Measurements from ENCODE around the gene CHRNA1.

The CHRNA1 gene

GRCh38 chr2:174760845-174761473 is 3.3 kb downstream of the CHRNA1 start:
- DNase-seq (ENCODE audit: low spot score) = no peak

- DNase-seq (ENCODE audit: low spot score) = no peak
These were observed 4.7 kb downstream of the CHRNA1 start for GRCh38 chr2:174759381-174760065.

GRCh38 chr2:174756743-174757142 is 7.5 kb downstream of the CHRNA1 start:
- no peak for DNase-seq (ENCODE audit: low spot score)

GRCh38 chr2:174753038-174753633 is 11.1 kb downstream of the CHRNA1 start:
- DNase-seq (ENCODE audit: low spot score) = no peak

GRCh38 chr2:174752403-174753037 is 11.8 kb downstream of the CHRNA1 start:
- DNase-seq (ENCODE audit: low spot score) = no peak

GRCh38 chr2:174750923-174751441 is 13.3 kb downstream of the CHRNA1 start:
- no peak for DNase-seq (ENCODE audit: low spot score)

- no peak for DNase-seq (ENCODE audit: low spot score)
These were observed 14.5 kb downstream of the CHRNA1 start for GRCh38 chr2:174749793-174750192.

GRCh38 chr2:174748948-174749347 is 15.3 kb downstream of the CHRNA1 start:
- peak; percentile 57 for DNase-seq (ENCODE audit: low spot score)

- DNase-seq (ENCODE audit: low spot score) = no peak
These were observed 19.1 kb downstream of the CHRNA1 start for GRCh38 chr2:174745142-174745541.

- no peak for DNase-seq (ENCODE audit: low spot score)
These were observed 20.2 kb downstream of the CHRNA1 start for GRCh38 chr2:174744111-174744510.

GRCh38 chr2:174740721-174741120 is 23.6 kb downstream of the CHRNA1 start:
- DNase-seq (ENCODE audit: low spot score) = no peak

GRCh38 chr2:174738841-174739240 is 25.4 kb downstream of the CHRNA1 start:
- DNase-seq (ENCODE audit: low spot score) = no peak

- DNase-seq (ENCODE audit: low spot score) = no peak
These were observed 32.7 kb downstream of the CHRNA1 start for GRCh38 chr2:174731546-174731945.

- DNase-seq (ENCODE audit: low spot score) = no peak
These were observed 33.6 kb downstream of the CHRNA1 start for GRCh38 chr2:174730698-174731018.

- no peak for DNase-seq (ENCODE audit: low spot score)
These were observed 34.2 kb downstream of the CHRNA1 start for GRCh38 chr2:174729797-174730697.

- DNase-seq (ENCODE audit: low spot score) = no peak
These were observed 36.2 kb downstream of the CHRNA1 start for GRCh38 chr2:174728096-174728495.

GRCh38 chr2:174726212-174726611 is 38.1 kb downstream of the CHRNA1 start:
- DNase-seq (ENCODE audit: low spot score) = no peak

GRCh38 chr2:174722942-174723592 is 41.2 kb downstream of the CHRNA1 start:
- no peak for DNase-seq (ENCODE audit: low spot score)

- DNase-seq (ENCODE audit: low spot score) = no peak
These were observed 45.3 kb downstream of the CHRNA1 start for GRCh38 chr2:174719016-174719415.

GRCh38 chr2:174718591-174718990 is 45.7 kb downstream of the CHRNA1 start:
- no peak for DNase-seq (ENCODE audit: low spot score)

- DNase-seq (ENCODE audit: low spot score) = no peak
These were observed 46.4 kb downstream of the CHRNA1 start for GRCh38 chr2:174717916-174718315.
